ENCODE data around the gene FBXL13. TPM values are rescaled to one million over a fixed set of nuclear protein-coding genes. Genes with fewer than 3 reads are reported as not detected.
"Not testable (repeated sequence)": the region's sequence is repeated elsewhere in the genome, so short reads cannot be mapped to it uniquely, and the experiment has no call there.

FBXL13 gene
- total RNA-seq, 2 donors from 2014 or later: 0.95 to 2.5 TPM

DNA sequence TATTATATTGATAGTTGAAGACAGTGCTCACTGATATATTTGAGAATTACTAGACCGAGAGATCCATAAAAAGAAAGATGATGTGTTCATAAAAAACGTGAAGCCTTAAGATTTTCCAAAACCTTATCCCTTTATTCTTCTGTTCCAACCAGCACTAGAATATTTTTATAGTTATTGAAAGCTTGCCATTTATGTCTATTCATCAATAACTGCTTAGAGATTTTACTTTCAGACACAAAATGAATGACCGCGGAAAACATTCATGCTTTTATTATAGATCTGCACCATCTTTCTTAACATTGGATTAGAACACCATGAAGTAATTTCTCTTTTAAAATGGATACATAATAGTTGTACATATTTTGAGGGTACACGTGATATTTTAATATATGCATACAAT, 77.6 kb downstream of the FBXL13 start:
- H3K4me1 ChIP-seq (ENCODE audit: control insufficient read depth in 1 of 2, low read depth in 2 of 2): peaks cover 13 to 26% of the 10 kb centered on the region in 2 donors
- no peak overlapping the region for H3K4me3 ChIP-seq
- no peaks in the 10 kb centered on the region for H3K9me3 ChIP-seq
- no peak overlapping the region for H3K27ac ChIP-seq
- H3K27me3 ChIP-seq (replicated peaks; ENCODE audit: insufficient read depth): no peaks in the 10 kb centered on the region
- no peak for ATAC-seq (ENCODE audit: insufficient number of reproducible peaks, low FRiP score, low read depth)
- no peaks in the 10 kb centered on the region for H3K36me3 ChIP-seq
- no peak for TF ChIP-seq CTCF (IDR thresholded peaks at IDR 0.05)
- DNase-seq (ENCODE audit: low spot score): no peak

GRCh38 chr7:102995609-102996008, 79.0 kb downstream of the FBXL13 start:
- H3K4me1 ChIP-seq (ENCODE audit: control insufficient read depth in 1 of 2, low read depth in 2 of 2): peaks cover 25 to 40% of the 10 kb centered on the region in 2 donors
- DNase-seq (ENCODE audit: low spot score); H3K27ac ChIP-seq; H3K36me3 ChIP-seq; H3K27me3 ChIP-seq (replicated peaks; ENCODE audit: insufficient read depth); H3K9me3 ChIP-seq; ATAC-seq (ENCODE audit: insufficient number of reproducible peaks, low FRiP score, low read depth); H3K4me3 ChIP-seq: not testable (repeated sequence)

DNA sequence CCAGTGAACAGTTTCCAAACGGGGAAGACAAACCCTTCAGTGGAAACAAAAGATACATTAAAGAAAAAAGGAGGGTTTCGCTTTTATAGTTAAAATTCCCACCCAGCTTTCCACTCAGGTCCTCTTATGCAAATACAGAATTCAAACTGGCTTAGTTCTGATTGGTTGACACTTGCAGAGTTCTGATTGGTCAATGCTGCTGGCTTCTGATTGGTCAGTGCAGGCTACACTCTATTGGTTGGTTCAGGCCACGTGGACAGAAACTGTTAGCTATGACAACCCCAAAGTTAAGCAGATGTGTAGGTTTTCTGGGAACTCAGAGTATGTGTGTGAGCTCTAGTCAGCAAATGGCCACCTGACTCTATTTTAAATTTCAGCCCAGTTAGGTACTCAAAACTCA, 80.0 kb downstream of the FBXL13 start:
- Histone ChIP-seq H3K27ac (peak overlapping the region in 1 of 2 donors; percentile 27), H3K36me3 (no peaks in the 10 kb centered on the region)

GRCh38 chr7:102993718-102994029, 80.9 kb downstream of the FBXL13 start:
- Histone ChIP-seq H3K27me3 (replicated peaks; ENCODE audit: insufficient read depth) (no peaks in the 10 kb centered on the region), H3K27ac (peak overlapping the region; percentile 88 to 92), H3K4me3 (no peak overlapping the region), H3K9me3 (no peaks in the 10 kb centered on the region), H3K4me1 (ENCODE audit: control insufficient read depth in 1 of 2, low read depth in 2 of 2) (peaks cover 38 to 59% of the 10 kb centered on the region in 2 donors), H3K36me3 (no peaks in the 10 kb centered on the region)
- ATAC-seq (ENCODE audit: insufficient number of reproducible peaks, low FRiP score, low read depth): no peak
- DNase-seq (ENCODE audit: low spot score): no peak
- no peak for TF ChIP-seq CTCF (IDR thresholded peaks at IDR 0.05)

More for the DNA sequence above, 80.0 kb downstream of the FBXL13 start:
- Histone ChIP-seq H3K27me3 (replicated peaks; ENCODE audit: insufficient read depth) (no peaks in the 10 kb centered on the region), H3K9me3 (no peaks in the 10 kb centered on the region), H3K4me1 (ENCODE audit: control insufficient read depth in 1 of 2, low read depth in 2 of 2) (peaks cover 32 to 50% of the 10 kb centered on the region in 2 donors), H3K4me3 (no peak overlapping the region)
- DNase-seq (ENCODE audit: low spot score) (no peak), ATAC-seq (ENCODE audit: insufficient number of reproducible peaks, low FRiP score, low read depth) (no peak)
- TF ChIP-seq CTCF (IDR thresholded peaks at IDR 0.05): no peak

GRCh38 chr7:102992938-102993717, 81.5 kb downstream of the FBXL13 start:
- Histone ChIP-seq H3K27ac (peak overlapping the region; percentile 88 to 92), H3K4me1 (ENCODE audit: control insufficient read depth in 1 of 2, low read depth in 2 of 2) (peaks cover 39 to 65% of the 10 kb centered on the region in 2 donors), H3K9me3 (no peaks in the 10 kb centered on the region), H3K4me3 (peak overlapping the region; percentile 3), H3K27me3 (replicated peaks; ENCODE audit: insufficient read depth) (no peaks in the 10 kb centered on the region), H3K36me3 (no peaks in the 10 kb centered on the region)
- DNase-seq (ENCODE audit: low spot score): no peak
- ATAC-seq (ENCODE audit: insufficient number of reproducible peaks, low FRiP score, low read depth): peak; percentile 69
- TF ChIP-seq CTCF (IDR thresholded peaks at IDR 0.05): no peak

Data from thoracic aorta (tissue), 2 donors.